Measurements from ENCODE around the gene ZBTB7B. TPM values are rescaled to one million over a fixed set of nuclear protein-coding genes. Genes with fewer than 3 reads are reported as not detected.
A peak's percentile ranks its signal among the peaks of the same experiment; 100 is the strongest.

Gene ZBTB7B
- total RNA-seq, 1 donor from 2014 or later = 8.1 TPM

GRCh38 chr1:155018617-155019348 is 16.2 kb downstream of the ZBTB7B start:
- no peaks in the 10 kb centered on the region for H3K36me3 Mint-ChIP-seq (ENCODE audit: unreplicated experiment)
- H3K27ac Mint-ChIP-seq (ENCODE audit: unreplicated experiment) = peak overlapping the region; percentile 71
- H3K9me3 Mint-ChIP-seq (ENCODE audit: unreplicated experiment) = peaks cover 12% of the 10 kb centered on the region
- peak overlapping the region; percentile 15 for H3K4me3 Mint-ChIP-seq (ENCODE audit: unreplicated experiment)
- no peak for TF ChIP-seq CTCF (IDR thresholded peaks at IDR 0.05; ENCODE audit: partially characterized antibody, unreplicated experiment)
- H3K27me3 Mint-ChIP-seq (ENCODE audit: unreplicated experiment) = peaks cover 12% of the 10 kb centered on the region
- peaks cover 19% of the 10 kb centered on the region for H3K4me1 Mint-ChIP-seq (ENCODE audit: low read depth, unreplicated experiment)
- DNase-seq = no peak

GRCh38 chr1:155019377-155020245 is 17.0 kb downstream of the ZBTB7B start:
- Mint-ChIP-seq H3K27ac (ENCODE audit: unreplicated experiment) (peak overlapping the region; percentile 71), H3K4me3 (ENCODE audit: unreplicated experiment) (peak overlapping the region; percentile 54), H3K4me1 (ENCODE audit: low read depth, unreplicated experiment) (peaks cover 19% of the 10 kb centered on the region), H3K36me3 (ENCODE audit: unreplicated experiment) (no peaks in the 10 kb centered on the region), H3K9me3 (ENCODE audit: unreplicated experiment) (peaks cover 12% of the 10 kb centered on the region), H3K27me3 (ENCODE audit: unreplicated experiment) (peaks cover 12% of the 10 kb centered on the region)
- no peak for DNase-seq
- no peak for TF ChIP-seq CTCF (IDR thresholded peaks at IDR 0.05; ENCODE audit: partially characterized antibody, unreplicated experiment)

GRCh38 chr1:155022136-155022926 is 19.7 kb downstream of the ZBTB7B start:
- H3K4me3 Mint-ChIP-seq (ENCODE audit: unreplicated experiment) = no peak overlapping the region
- no peak overlapping the region for H3K27ac Mint-ChIP-seq (ENCODE audit: unreplicated experiment)
- peaks cover 12% of the 10 kb centered on the region for H3K9me3 Mint-ChIP-seq (ENCODE audit: unreplicated experiment)
- no peak for DNase-seq
- no peaks in the 10 kb centered on the region for H3K36me3 Mint-ChIP-seq (ENCODE audit: unreplicated experiment)
- H3K4me1 Mint-ChIP-seq (ENCODE audit: low read depth, unreplicated experiment) = peaks cover 19% of the 10 kb centered on the region
- peaks cover 14% of the 10 kb centered on the region for H3K27me3 Mint-ChIP-seq (ENCODE audit: unreplicated experiment)
- TF ChIP-seq CTCF (IDR thresholded peaks at IDR 0.05; ENCODE audit: partially characterized antibody, unreplicated experiment) = no peak

GRCh38 chr1:155022927-155023236 is 20.3 kb downstream of the ZBTB7B start:
- Mint-ChIP-seq H3K27me3 (ENCODE audit: unreplicated experiment) (peaks cover 14% of the 10 kb centered on the region), H3K36me3 (ENCODE audit: unreplicated experiment) (no peaks in the 10 kb centered on the region), H3K27ac (ENCODE audit: unreplicated experiment) (no peak overlapping the region), H3K4me1 (ENCODE audit: low read depth, unreplicated experiment) (peaks cover 19% of the 10 kb centered on the region), H3K4me3 (ENCODE audit: unreplicated experiment) (no peak overlapping the region), H3K9me3 (ENCODE audit: unreplicated experiment) (peaks cover 12% of the 10 kb centered on the region)
- no peak for TF ChIP-seq CTCF (IDR thresholded peaks at IDR 0.05; ENCODE audit: partially characterized antibody, unreplicated experiment)
- DNase-seq = no peak

Measured in glutamatergic neuron (in vitro differentiated cells).